Stimulated activated CD8-positive, alpha-beta memory T cell treated with anti-CD3 and anti-CD28 coated beads, Interleukin-4, amount 100 ng/mL, for 4 hours (primary cell): ENCODE results near the gene XRRA1.
A peak's percentile ranks its signal among the peaks of the same experiment; 100 is the strongest.
"Not testable (repeated sequence)": the region's sequence is repeated elsewhere in the genome, so short reads cannot be mapped to it uniquely, and the experiment has no call there.

Source experiments
- DNase-seq, 2 donors: peaks; one replicate each; pipeline ENCODE4 v3.0.0-alpha.2; 2020; ENCODE audit warnings: low read depth in 2 of 2, low spot score in 1 of 2

XRRA1 gene, protein sequence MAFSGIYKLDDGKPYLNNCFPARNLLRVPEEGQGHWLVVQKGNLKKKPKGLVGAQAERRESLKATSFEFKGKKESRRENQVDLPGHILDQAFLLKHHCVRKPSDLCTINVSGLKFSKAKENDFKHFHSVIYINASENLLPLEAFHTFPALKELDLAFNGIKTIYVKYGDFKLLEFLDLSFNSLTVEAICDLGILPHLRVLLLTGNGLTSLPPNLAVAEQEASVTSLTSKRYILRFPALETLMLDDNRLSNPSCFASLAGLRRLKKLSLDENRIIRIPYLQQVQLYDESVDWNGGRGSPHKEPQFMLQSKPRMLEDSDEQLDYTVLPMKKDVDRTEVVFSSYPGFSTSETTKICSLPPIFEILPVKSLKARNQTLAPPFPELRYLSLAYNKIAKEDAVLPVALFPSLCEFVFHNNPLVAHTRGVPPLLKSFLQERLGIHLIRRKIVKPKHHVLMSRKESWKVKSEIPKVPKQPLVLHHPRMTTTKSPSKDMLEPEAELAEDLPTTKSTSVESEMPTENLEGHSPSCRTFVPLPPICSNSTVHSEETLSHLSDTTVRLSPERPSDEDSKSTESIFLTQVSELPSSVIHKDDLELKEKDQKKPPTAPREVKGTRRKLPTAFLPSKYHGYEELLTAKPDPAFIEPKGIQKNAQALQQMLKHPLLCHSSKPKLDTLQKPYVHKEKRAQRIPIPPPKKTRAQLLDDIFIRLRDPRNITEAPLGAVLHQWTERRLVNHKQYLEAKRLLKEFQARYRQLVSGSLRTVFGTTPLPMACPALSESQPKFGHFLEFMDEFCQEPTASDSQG

DNA sequence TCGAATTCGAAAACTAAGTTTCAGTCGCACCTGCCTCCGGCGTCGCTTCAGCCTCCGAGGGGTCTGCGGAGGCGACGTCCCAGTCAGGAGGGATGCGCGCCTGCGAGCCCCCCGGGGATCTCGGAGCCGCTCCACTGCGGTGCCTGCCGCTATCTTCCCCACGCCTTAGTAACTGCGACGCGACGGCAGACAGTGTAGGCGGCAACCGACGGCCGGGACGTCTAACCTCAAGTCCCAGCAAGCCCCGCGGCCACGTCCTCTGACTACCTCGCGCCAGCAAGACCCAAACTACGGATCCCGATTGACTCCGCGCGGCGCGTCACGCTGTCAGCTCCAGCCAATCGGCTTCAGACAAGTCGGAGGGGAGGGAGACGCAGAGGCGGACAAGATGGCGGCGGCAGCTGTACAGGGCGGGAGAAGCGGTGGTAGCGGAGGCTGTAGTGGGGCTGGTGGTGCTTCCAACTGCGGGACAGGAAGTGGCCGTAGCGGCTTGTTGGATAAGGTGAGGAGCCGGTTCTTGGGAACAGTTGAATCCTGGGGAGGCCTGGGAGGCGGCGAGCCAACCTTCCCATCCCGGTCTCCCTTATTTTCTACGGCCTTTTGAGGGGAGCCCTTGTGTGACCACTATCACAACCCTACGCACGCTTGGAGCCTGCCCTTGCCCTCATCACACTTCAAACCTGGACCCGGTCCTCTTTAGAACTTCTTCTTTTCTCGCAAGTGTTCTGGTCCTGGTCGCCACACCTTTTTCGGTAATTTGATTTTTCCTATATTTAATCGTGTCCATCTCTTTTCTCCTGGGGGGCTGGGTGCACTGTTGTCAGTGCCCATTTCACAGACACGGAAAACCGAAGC is at the start of gene XRRA1, which contains the start of gene SPCS2:
Gene XRRA1, minus strand, starts transcription at position 194 of the 855 bp plus-strand sequence. CDS start 8,213 bp downstream, outside the sequence.
Gene SPCS2, plus strand, starts transcription at position 369 of the 855 bp plus-strand sequence. Its CDS starts 20 bp downstream, at position 389.
- DNase-seq, result peak; percentile 94 to 98

DNA sequence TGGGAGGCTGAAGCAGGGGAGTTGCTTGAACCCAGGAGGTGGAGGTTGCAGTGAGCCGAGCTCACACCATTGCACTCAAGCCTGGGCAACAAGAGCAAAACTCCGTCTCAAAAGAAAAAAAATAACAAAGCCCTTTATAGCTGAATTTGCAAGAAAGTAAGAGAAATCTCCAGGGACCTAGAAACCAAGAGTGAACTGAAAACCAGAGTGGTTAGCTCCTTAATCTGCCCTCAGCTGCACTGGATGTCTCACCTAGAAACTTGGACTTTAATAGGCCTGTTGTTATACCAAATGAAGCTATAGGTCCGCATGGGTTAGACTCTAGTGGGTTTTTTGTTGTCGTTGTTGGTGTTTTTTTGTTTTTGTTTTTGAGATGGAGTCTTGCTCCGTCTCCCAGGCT is 44.0 kb upstream of the XRRA1 start:
- no peak for DNase-seq

DNA sequence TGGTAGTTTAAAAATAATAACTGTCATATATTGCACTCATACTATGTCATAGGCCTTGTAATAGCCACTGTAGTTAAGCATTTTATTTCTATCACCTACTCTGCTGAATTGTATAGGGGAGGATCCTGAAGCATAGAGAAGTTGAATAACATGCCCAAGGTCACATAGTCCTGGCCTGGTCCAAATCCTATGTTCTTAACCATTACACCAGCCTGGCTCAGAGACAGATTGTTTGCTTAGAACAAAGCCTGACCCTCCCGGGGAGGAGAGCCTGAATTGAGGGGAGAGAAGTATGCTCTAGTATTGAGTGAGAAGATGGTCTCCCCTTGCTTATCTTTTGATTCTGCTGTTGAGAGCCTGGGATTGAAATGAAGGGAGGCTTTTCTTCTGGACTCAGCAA is 42.0 kb upstream of the XRRA1 start:
- no peak for DNase-seq

DNA sequence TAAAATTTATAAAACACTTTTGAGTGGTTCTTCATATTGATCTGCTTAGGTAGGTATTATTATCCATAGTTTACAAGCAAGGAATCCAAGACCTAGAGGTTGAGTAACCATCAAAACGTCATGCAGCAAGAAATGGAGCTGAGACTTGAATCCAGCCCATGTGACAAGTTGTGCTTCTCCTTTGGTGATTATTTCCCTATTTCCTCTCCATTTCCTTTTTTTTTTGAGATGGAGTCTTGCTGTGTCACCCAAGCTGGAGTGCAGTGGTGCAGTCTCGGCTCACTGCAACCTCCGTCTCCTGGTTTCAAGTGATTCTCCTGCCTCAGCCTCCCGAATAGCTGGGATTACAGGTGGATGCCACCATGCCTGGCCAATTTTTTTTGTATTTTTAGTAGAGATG is 41.3 kb upstream of the XRRA1 start:
- not testable (repeated sequence) for DNase-seq

DNA sequence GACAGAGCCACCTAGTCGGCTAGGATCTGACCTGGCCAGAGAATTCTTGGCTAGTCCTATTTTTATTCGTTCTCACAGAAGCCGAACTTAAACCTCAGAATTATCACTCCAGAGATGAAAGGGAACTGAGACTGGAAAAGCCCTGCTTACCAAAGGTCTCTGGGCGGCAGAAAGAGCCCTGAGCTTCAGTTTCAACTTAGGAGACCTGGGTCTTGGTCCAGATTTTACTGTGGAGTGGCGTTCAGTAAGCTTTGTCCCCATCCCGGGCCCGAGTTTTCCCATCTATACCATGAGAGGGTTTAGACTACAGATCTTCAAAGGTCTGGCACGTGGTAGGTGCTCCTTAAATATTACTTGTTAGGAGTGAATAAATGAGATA is 40.4 kb upstream of the XRRA1 start:
- no peak for DNase-seq

DNA sequence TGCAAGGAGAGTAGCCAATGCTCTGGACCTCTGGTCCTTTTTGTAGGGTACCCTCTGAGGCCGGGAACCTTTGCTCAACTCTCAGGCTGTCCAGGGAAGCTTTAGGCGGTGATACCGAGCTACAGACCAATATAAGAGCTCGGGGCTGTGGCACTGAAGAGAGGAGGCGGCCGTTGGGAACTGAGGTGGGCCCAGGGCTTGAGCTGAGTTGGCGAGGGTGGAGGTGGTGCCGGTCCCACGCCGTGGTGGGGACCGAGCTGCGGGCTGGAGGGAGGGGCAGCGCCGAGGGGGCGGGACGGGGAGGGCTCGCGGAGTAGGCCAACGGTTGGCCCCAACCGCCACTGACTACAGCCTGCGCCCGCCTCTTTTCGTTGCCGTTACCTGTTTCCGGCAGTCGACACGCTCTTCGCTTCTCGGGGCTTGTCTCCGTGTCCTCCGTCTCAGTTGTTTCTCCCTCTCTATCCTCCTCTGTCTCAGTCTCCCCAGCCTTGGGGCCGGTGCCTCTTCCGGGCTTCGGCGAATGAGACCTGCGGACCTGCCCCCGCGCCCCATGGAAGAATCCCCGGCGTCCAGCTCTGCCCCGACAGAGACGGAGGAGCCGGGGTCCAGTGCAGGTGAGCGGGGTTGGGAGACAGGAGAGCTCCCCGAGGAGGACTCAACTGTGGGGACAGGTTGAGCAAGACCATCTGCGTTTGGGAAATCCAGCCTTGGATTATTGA is 39.8 kb upstream of the XRRA1 start, which contains the start of gene NEU3:
Gene NEU3, plus strand, starts transcription at position 393 of the 719 bp plus-strand sequence. Its CDS starts 128 bp downstream, at position 521.
- DNase-seq, result peak; percentile 67 to 76

DNA sequence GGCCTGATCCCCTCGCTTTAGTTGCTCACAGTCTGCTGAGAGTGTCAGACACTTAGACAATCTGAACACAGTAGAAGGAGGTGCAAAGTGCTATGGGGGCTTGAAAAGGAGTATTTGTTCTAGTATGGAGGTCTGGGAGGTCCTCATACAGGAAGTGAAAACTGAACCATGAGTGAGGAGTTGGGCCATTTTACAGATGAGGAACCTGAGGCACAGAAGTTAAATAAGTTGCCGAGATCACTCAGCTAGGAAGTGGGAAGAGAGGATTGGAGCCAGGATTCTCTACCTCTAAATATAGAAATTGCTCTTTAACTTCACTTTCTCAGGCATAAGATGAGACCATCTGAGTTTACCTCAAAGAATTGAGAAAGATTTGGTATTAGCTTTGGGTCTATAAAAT is 35.8 kb upstream of the XRRA1 start:
- no peak for DNase-seq

DNA sequence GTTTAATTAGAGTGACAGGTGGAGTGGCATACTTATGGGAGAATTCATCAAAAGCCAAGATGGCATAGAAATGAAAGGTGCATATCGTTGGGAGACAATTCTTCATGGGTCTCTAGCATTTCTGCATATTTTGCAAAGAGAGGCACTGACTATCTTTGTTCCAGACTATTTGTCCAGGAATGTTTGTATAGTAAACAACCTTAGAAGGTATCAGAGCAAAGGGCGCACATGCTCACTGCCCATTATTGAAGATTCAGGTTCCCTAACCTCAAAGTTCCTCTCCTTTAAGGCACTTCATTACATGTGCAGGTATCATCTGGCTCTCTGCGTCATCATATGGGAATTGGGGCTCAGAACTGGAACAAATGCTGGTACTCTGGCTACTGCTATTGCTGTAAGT is 35.2 kb upstream of the XRRA1 start:
- DNase-seq, result no peak

DNA sequence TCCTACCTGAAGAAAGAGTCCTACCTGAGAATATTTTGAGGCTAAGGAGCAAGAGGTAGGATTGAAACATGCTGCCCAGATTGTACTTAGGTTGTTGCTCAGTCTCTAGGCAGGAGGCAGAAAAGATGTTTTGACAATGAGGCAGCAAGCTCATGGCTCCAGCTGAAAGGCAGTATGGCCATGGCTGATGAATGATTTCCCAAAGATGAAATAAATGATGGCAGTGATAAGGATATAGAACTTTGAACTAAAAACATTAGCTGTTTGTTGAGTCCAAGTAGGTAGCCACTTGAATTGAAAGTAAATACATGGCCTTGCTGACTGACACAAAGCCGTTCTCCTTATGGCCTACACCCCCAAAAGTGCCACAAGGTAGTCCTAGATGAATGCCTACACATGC is 33.0 kb upstream of the XRRA1 start:
- no peak for DNase-seq

DNA sequence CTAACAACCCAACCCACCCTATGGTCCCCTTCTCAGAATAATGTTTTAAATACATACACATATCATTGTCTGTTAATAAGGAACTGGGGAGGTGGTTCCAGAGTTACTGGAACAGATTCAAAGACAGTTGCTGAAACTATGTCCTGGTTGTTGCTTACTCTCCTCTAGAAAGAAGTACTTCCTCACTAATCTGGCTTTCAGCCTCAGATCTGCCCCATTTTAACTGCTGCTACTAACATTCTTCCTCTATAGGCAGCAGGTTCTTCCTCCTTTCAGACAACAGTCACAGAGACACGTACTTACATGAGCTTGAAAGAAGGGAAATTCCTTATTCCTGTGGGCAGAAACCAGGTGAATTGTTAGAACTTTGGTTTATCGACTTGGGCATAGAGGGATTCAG is 31.7 kb upstream of the XRRA1 start:
- DNase-seq, result no peak

DNA sequence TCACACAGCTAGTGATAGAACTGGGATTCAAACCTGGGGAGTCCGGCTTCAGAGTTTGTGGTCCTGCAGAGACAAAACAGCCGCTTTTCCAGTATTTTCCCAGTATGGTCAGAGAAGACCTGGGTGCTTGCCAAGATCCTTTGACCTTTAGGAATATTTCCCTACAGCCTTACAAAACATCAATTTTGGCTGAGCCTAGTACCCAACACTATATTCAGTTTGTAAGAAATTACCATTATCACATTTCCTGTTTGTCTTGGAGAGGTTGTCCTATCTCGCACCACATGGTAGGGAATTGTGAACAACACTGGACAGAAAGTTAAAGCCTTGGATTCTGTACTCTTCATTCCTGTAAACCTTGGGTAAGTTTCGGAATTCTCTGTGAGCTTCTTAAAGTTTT is 29.1 kb upstream of the XRRA1 start:
- DNase-seq, result no peak

DNA sequence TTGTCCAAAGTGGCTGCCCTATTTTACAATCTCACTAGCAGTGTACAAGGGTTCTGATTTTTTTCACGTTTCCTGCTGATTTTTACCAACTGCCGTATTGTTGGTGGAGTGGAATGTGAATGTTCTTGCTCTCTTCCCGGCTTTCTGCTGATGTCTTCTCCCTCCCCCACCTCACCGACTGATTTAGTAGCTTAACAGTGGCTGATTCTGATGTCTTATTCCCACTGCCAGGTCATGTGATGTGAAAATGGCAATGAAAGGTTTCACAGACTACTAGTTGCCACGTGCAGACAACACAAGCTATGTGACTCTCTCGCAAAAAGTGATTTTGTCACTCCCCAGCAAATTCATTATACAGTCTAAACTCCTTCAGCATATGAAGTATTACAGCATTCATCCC is 22.5 kb upstream of the XRRA1 start:
- DNase-seq, result no peak

DNA sequence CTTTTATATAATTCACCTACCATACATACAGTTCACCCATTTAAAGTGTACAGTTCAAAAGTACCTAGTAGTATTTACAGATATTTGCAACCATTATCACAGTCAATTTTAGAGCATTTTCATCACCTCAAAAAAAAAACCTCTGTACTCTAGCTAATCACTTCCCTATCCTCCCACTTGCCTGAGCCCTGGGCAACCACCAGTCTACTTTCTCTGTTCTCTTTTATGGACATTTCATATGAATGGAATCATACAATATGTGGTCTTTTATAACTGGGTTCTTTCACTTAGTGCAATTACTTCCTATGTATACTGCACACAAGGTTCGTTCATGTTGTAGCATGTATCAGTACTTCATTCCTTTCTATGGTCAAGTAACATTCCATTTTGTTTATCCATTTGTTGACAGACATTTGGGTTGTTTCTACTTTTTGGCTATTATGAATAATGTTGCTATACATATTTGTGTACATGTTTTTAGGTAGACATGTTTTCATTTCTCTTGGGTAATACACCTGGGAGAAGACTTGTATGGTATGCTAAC is 22.0 kb upstream of the XRRA1 start:
- DNase-seq, result no peak

DNA sequence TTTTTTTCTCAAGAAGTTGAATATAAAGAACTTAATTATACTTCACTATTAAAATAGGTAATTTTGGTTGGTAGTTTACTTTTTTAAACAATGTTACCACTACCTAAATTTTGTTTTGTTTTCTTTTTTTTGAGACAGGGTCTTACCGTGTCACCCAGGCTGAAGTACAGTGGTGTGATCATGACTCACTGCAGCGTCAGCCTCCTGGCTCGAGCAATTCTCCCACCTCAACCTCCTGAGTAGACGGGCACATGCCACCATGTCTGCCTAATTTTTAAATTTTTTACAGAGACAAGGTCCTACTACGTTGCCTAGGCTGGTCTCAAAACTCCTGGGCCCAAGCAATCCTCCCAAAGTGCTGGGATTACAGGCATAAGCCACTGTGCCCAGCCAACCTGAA is 17.8 kb upstream of the XRRA1 start:
- DNase-seq, result no peak

DNA sequence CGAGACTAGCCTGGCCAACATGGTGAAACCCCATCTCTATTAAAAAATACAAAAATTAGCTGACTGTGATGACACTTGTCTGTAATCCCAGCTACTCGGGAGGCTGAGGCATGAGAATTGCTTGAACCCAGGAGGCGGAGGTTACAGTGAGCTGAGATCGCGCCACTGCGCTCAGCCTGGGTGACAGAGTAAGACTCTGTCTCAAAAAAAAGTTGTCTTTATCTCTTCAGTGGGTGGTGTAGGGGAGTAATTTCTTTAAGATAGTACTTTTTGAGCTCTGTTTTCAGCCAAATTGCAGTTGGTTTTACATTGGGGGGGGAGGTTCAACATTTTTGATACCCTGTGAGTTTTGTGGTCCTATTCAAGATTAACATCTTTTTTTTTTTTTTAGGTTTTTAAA is 11.2 kb upstream of the XRRA1 start:
- not testable (repeated sequence) for DNase-seq

DNA sequence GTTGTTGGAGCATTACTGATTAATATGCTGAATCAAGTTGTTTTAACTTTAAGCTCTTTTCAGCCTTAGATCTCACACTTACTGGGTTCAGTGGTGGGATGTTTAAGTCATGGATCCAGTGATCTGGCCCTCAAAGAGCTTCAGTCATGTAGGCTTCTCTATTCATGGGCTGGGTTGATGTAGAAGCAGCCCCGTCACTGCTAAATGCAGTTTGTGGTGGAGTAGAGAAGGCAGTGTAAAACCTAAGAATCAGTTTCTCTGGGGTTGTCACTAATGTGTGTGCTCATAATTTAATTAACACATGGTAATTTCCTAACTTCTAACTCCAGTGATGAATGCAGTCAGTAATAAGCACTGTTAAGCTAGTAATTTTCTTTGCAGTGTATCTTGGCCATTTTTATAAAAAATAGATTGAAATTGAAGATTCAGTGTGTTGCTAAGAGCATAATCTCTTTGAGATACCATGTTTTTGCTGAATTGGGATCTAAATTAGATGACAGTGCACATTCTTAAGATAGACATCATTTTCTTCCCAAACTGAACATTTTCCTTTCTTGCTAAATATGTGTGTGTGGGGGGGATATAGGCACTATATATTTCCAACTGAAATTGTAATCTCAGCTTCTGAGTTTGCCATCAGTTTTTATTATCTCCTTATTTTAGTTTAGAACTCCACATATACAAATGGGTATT is 9.2 kb upstream of the XRRA1 start:
- no peak for DNase-seq

DNA sequence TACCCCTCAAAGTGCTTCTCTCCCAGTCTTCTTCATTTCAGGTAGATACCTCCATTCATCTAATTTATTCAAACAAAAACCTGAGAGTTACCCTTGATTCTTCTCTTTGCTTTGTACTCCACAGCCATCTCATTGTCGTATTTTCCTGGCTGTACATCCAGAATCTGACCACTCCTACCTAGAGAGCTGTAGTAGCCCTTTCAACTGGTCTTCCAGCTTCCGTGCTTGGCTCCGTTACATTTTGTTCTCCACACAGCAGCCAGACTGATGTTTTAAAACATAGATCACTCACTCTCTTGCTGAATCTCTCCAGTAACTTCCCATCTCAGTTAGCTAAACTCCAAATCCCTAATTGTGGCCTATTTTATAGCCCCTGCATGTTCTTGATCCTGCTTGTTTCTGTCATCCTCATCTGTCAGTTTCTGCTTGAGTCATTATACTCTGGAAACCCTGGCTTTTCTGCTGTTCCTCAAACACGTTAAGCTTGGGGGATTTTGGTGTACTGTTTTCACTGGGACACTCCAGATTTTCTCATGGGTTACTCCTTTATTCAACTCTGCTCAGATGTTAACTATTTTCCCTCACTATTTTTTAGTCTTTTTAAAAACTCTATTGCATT is 7.6 kb upstream of the XRRA1 start:
- DNase-seq, result no peak

DNA sequence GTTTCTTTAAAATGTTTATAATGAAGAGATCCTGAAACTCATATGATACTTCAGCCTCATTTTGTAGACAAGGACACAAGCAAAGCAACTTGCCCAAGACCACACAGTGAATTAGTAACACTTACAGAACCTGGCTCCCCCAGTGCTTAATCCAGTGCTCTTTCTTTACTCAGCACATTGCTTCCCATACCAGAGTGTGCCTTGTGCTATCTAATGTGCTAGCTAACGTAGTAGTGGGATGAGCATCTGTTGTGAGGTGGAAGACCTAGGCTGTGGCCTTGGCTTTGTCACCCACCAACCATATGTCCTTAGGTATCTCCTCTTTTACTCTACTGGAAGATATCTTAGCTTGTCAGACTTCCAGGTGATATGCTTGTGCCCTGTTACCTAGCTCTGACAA is 5.3 kb upstream of the XRRA1 start:
- no peak for DNase-seq

DNA sequence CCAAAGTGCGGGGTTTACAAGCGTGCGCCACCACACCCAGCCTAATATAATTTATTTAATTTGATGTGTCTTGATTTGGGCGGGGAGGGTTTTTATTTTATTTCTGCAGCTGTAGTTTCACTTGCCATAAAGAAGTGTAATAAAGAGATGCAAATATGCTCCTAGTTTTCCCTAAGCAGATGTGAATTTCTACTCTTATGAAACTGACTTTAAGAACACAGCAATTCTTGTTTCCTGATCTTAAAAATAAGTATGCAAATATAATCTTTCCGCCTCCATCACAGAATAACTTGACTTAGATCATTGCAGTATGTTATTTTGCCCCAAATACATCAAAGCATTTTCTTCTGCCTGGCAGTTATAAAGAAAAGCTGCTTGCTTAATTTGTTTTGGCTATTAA is 4.6 kb upstream of the XRRA1 start:
- no peak for DNase-seq
